ENCODE results near the gene ASCL4. TPM values are rescaled to one million over a fixed set of nuclear protein-coding genes. Genes with fewer than 3 reads are reported as not detected.
A peak's percentile ranks its signal among the peaks of the same experiment; 100 is the strongest.

The ASCL4 gene
- total and polyA plus RNA-seq, 2 of the 13 experiments (the other 11 are each of a cell fraction or from before 2014, with no cell fraction given) = not detected

DNA sequence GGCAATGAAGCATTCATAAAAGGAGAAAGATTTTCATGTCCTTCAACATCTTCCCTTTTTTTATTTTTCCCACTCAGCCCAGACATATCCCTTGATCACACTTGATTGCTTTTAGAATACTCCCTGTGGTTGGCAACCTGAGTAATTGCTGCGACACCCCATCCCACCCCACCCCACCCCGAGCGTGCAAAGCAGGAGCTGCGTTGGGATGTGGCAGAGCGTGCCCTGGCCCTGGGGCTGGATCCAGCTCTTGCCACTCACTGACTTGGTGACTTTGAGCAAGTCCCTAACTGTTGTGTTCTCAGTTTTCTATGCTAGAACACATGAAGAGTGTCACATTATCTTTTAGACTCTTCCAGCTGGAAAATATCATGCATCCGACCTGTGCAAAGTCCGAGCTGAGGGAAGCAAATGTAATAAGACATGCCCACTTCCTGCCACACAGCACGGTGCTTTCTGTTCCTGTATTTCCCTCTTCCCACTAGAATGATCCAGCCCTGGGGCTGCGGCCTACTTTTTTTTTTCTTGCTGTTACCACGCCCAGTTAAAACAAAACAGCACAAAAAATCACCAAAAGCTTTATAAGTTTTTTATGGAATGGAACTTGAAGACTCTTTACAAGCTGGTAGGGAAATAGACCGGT lies 4.0 kb downstream of the ASCL4 start:
- Histone ChIP-seq H3K4me3 (replicated peaks in 1 of 3; ENCODE audit: insufficient read depth in 1 of 3, low read depth in 2 of 3, low read length in 3 of 3) (no peak overlapping the region), H3K4me1 (ENCODE audit: insufficient read depth, low read length) (no peaks in the 10 kb centered on the region; the same call in 1 of the 2 replicates), H3K79me2 (ENCODE audit: insufficient read depth, low read length) (no peaks in the 10 kb centered on the region), H3K4me2 (ENCODE audit: low read depth, low read length) (no peak overlapping the region), H3K27ac (ENCODE audit: extremely low read length, insufficient read depth, low read length) (no peak overlapping the region), H3K9me3 (ENCODE audit: low read length) (no peaks in the 10 kb centered on the region), H2AFZ (ENCODE audit: low read length) (no peak overlapping the region), H3K36me3 (replicated peaks in 1 of 2; ENCODE audit: control insufficient read depth in 1 of 2, insufficient read depth in 2 of 2, low read length in 2 of 2) (no peaks in the 10 kb centered on the region), H3K9ac (ENCODE audit: insufficient read depth, low read depth, low read length) (no peak overlapping the region), H3K27me3 (ENCODE audit: control insufficient read depth in 1 of 2, insufficient read depth in 2 of 2, low read length in 2 of 2) (peaks cover 1 to 37% of the 10 kb centered on the region in 2 experiments), H4K20me1 (ENCODE audit: insufficient read depth, low read length) (no peaks in the 10 kb centered on the region)
- intact Hi-C loops (cut with micrococcal nuclease; ENCODE audit: unreplicated experiment) (no loop called here), in situ Hi-C loops (cut with HindIII; ENCODE audit: extremely low pct_ligation_motif_present, low pct_unique_long_range_greater_than_20kb) (no loop called here)
- no TSS peak for BruUV-seq (replicated peaks)
- ChIA-PET POLR2A (no interaction called here), CTCF (ENCODE audit: low intra/inter-chr PET ratio, low total read pairs) (no interaction called here)
- 35% methylated on average over 11 of the region's 11 CpGs for WGBS (ENCODE audit: low lambda C conversion rate)
- DNase-seq (ENCODE audit: low spot score) = peak; percentile 3
- FAIRE-seq = no peak
- TF ChIP-seq NFKB2 (CRISPR knock-in tag; IDR thresholded peaks at IDR 0.05; ENCODE audit: borderline replicate concordance) (no peak), RFXAP (CRISPR knock-in tag; IDR thresholded peaks at IDR 0.05; ENCODE audit: borderline replicate concordance) (no peak), ZBTB34 (CRISPR knock-in tag; IDR thresholded peaks at IDR 0.05) (no peak), ZNF83 (CRISPR knock-in tag; IDR thresholded peaks at IDR 0.05; ENCODE audit: borderline replicate concordance) (no peak), FLYWCH1 (CRISPR knock-in tag; IDR thresholded peaks at IDR 0.05) (no peak), ELF1 (CRISPR knock-in tag; IDR thresholded peaks at IDR 0.05) (0 out of 2 replicates have a peak, but pooled peaks have one; percentile 10), HNF4A (CRISPR knock-in tag; IDR thresholded peaks at IDR 0.05) (peak; percentile 45), GABPA (IDR thresholded peaks at IDR 0.05; ENCODE audit: low read depth, low read length) (no peak), GABPA (CRISPR knock-in tag; IDR thresholded peaks at IDR 0.05; ENCODE audit: low read depth) (peak; percentile 66), ELF3 (CRISPR knock-in tag; IDR thresholded peaks at IDR 0.05) (peak; percentile 47; the same call in 1 of the 2 replicates), BHLHE40 (IDR thresholded peaks at IDR 0.05; ENCODE audit: low read length) (no peak)
- ATAC-seq = peak; percentile 36; the same call in 1 of the 3 replicates
